Dedifferentiated amniotic fluid mesenchymal stem cell (primary cell): ENCODE measurements around the gene ICAM5.
A peak's percentile ranks its signal among the peaks of the same experiment; 100 is the strongest.
"Not testable (repeated sequence)": the region's sequence is repeated elsewhere in the genome, so short reads cannot be mapped to it uniquely, and the experiment has no call there.

Experiments used
- DNase-seq: peaks from one replicate; pipeline ENCODE4 v3.0.0-alpha.2; 2016; ENCODE audit errors: extremely low spot score

ICAM5 gene

GRCh38 chr19:10270616-10271394 is 18.9 kb upstream of the ICAM5 start, which contains the start of gene ICAM1:
Gene ICAM1 (plus strand): TSS chr19:10271120. CDS start chr19:10271160, 40 bp downstream.
- DNase-seq: no peak

DNA sequence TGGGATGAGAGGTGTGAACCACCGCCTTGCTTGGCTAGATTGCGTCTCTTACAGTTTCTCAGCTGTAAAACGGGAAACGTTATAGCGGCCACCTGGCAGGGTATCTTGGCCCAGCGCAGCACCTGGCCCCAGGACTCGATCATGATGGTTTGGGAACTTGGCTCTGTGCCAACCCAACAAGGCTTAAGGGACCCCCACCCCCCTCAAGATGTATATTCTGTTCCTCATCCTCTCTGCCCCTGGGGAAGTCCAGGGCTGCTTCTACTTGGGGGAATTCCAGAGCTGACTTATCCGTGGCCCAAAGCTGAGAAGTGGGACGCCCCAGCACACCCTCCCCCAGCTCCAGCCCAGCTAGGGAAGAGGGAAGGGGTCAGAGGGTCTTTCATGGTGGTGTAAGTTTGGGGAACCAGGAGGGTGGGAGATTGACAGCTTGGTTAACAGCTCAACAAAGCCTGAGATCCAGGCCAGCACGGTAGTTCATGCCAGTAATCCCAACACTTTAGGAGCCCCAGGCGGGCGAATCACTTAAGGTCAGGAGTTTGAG is 18.1 kb upstream of the ICAM5 start:
- DNase-seq: no peak

GRCh38 chr19:10274589-10274988 is 15.2 kb upstream of the ICAM5 start:
- DNase-seq: no peak

GRCh38 chr19:10277795-10278589 is 11.8 kb upstream of the ICAM5 start:
- no peak for DNase-seq

- no peak for DNase-seq
Observed at GRCh38 chr19:10278935-10279334, 10.8 kb upstream of the ICAM5 start.

GRCh38 chr19:10279737-10280442 is 9.9 kb upstream of the ICAM5 start:
- DNase-seq: no peak

GRCh38 chr19:10282043-10282442 is 7.7 kb upstream of the ICAM5 start:
- not testable (repeated sequence) for DNase-seq

DNA sequence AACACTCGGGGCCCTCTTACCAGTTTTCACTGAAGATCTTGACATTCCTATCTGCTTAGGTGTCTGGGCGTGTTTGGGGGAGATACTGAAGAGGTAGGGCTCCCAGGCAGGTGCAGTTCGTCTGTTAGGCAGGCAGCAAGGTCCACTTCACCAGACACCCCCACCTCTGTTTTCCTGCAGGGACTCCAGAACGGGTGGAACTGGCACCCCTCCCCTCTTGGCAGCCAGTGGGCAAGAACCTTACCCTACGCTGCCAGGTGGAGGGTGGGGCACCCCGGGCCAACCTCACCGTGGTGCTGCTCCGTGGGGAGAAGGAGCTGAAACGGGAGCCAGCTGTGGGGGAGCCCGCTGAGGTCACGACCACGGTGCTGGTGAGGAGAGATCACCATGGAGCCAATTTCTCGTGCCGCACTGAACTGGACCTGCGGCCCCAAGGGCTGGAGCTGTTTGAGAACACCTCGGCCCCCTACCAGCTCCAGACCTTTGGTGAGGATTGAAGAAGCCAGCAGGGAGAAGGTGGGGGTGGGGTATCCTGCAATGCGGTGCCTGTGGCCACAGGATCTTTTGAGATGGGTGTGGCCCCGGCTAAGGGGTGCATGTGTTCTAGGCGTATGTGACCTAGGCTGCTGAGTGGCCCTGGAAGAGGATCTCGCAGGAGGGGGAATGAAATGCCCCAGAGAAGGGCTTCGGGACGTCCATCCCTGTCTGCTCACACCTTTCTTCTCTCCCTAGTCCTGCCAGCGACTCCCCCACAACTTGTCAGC is 6.3 kb upstream of the ICAM5 start:
- DNase-seq: no peak

DNA sequence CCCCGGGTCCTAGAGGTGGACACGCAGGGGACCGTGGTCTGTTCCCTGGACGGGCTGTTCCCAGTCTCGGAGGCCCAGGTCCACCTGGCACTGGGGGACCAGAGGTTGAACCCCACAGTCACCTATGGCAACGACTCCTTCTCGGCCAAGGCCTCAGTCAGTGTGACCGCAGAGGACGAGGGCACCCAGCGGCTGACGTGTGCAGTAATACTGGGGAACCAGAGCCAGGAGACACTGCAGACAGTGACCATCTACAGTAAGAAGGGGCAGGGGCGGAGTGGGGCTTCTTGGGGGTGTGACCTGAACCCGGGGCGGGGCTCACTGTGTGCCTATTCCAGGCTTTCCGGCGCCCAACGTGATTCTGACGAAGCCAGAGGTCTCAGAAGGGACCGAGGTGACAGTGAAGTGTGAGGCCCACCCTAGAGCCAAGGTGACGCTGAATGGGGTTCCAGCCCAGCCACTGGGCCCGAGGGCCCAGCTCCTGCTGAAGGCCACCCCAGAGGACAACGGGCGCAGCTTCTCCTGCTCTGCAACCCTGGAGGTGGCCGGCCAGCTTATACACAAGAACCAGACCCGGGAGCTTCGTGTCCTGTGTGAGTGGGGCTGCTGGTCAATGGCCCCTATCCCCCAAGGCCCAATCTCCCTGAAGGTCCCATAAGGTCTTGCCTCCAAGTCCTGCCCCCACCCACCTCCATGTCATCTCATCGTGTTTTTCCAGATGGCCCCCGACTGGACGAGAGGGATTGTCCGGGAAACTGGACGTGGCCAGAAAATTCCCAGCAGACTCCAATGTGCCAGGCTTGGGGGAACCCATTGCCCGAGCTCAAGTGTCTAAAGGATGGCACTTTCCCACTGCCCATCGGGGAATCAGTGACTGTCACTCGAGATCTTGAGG is 5.4 kb upstream of the ICAM5 start:
- no peak for DNase-seq

DNA sequence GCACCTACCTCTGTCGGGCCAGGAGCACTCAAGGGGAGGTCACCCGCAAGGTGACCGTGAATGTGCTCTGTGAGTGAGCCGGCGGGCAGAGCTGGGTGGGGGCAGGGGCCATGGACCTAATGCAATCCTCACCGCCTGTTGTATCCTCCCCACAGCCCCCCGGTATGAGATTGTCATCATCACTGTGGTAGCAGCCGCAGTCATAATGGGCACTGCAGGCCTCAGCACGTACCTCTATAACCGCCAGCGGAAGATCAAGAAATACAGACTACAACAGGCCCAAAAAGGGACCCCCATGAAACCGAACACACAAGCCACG is 4.8 kb upstream of the ICAM5 start:
- DNase-seq: no peak

DNA sequence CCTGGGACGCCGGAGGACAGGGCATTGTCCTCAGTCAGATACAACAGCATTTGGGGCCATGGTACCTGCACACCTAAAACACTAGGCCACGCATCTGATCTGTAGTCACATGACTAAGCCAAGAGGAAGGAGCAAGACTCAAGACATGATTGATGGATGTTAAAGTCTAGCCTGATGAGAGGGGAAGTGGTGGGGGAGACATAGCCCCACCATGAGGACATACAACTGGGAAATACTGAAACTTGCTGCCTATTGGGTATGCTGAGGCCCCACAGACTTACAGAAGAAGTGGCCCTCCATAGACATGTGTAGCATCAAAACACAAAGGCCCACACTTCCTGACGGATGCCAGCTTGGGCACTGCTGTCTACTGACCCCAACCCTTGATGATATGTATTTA is 4.4 kb upstream of the ICAM5 start:
- DNase-seq: no peak

DNA sequence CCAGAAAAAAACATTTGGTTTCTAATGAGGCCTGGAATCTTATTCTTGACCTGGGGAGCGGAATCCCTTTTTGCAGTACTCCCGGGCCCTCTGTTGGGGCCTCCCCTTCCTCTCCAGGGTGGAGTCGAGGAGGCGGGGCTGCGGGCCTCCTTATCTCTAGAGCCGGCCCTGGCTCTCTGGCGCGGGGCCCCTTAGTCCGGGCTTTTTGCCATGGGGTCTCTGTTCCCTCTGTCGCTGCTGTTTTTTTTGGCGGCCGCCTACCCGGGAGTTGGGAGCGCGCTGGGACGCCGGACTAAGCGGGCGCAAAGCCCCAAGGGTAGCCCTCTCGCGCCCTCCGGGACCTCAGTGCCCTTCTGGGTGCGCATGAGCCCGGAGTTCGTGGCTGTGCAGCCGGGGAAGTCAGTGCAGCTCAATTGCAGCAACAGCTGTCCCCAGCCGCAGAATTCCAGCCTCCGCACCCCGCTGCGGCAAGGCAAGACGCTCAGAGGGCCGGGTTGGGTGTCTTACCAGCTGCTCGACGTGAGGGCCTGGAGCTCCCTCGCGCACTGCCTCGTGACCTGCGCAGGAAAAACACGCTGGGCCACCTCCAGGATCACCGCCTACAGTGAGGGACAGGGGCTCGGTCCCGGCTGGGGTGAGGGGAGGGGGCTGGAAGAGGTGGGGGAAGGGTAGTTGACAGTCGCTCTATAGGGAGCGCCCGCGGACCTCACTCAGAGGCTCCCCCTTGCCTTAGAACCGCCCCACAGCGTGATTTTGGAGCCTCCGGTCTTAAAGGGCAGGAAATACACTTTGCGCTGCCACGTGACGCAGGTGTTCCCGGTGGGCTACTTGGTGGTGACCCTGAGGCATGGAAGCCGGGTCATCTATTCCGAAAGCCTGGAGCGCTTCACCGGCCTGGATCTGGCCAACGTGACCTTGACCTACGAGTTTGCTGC is 2.7 kb upstream of the ICAM5 start, which contains the start of gene ICAM4:
ICAM4 (plus strand) TSS at position 153 of the 935 bp plus-strand sequence; CDS start at position 211, 58 bp downstream.
- DNase-seq: no peak

DNA sequence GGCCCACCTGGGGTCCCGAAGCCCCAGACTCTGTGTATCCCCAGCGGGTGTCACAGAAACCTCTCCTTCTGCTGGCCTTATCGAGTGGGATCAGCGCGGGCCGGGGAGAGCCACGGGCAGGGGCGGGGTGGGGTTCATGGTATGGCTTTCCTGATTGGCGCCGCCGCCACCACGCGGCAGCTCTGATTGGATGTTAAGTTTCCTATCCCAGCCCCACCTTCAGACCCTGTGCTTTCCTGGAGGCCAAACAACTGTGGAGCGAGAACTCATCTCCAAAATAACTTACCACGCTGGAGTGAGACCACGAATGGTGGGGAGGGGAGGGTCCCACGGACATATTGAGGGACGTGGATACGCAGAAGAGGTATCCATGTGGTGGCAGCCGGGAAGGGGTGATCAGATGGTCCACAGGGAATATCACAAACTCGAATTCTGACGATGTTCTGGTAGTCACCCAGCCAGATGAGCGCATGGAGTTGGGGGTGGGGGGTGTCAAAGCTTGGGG is 1.0 kb upstream of the ICAM5 start:
- peak; percentile 37 for DNase-seq

DNA sequence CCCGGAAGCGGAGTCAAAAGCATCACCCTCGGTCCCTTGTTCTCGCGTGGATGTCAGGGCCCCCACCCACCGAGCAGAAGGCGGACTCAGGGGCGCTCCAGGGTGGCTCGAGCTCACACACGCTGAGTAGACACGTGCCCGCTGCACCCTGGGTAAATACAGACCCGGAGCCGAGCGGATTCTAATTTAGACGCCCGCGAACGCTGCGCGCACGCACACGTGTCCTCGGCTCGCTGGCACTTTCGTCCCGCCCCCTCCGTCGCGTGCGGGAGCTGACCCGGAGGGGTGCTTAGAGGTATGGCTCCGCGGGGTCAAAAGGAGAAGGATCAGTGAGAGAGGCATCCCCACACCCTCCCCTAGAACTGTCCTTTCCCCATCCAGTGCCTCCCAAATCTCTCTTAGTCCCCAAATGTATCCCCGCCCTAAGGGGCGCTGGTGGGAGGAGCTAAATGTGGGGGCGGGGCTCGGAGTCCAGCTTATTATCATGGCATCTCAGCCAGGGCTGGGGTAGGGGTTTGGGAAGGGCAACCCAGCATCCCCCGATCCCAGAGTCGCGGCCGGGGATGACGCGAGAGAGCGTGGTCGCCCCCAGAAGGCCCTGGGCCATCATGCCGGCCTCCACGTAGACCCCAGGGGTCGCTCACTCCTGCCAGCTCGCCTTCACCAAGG is 451 bp upstream of the ICAM5 start:
- DNase-seq: peak; percentile 47

- no peak for DNase-seq
Observed at GRCh38 chr19:10290357-10290875, 664 bp downstream of the ICAM5 start.

GRCh38 chr19:10290876-10291553 is 1.3 kb downstream of the ICAM5 start:
- DNase-seq: no peak

DNA sequence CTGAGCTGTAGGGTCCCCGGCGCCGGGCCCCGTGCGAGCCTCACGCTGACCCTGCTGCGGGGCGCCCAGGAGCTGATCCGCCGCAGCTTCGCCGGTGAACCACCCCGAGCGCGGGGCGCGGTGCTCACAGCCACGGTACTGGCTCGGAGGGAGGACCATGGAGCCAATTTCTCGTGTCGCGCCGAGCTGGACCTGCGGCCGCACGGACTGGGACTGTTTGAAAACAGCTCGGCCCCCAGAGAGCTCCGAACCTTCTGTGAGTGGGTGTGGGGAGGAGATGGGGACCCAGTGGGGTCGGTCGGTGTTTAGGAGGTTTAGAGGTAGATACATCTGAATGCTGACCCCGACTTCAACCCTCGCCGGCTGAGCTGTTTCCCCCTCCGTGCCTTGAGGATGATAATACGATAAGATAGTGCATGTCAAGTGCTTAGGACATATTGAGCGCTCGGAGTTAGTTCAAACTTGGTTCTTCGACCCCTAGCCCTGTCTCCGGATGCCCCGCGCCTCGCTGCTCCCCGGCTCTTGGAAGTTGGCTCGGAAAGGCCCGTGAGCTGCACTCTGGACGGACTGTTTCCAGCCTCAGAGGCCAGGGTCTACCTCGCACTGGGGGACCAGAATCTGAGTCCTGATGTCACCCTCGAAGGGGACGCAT is 1.9 kb downstream of the ICAM5 start:
- DNase-seq: no peak
